Testis (tissue), 2 donors: ENCODE results near the gene CAPN5.

Experiments used
- CTCF ChIP-seq, 3 experiments: fragments of 450-650 bp in 2 of 3; fragments of 200-600 bp in 1 of 3; sonication (generic) in 1 of 3; IDR thresholded peaks; one replicate each; pipeline ENCODE4 v1.5.1; 2016 to 2019; ENCODE audit warnings: antibody characterized with exemption in 3 of 3, mild to moderate bottlenecking in 2 of 3, moderate library complexity in 1 of 3
- POLR2A ChIP-seq: fragments of 450-650 bp; IDR thresholded peaks from one replicate; pipeline ENCODE4 v1.6.1; 2017; ENCODE audit warnings: antibody characterized with exemption, mild to moderate bottlenecking, moderate library complexity

DNA sequence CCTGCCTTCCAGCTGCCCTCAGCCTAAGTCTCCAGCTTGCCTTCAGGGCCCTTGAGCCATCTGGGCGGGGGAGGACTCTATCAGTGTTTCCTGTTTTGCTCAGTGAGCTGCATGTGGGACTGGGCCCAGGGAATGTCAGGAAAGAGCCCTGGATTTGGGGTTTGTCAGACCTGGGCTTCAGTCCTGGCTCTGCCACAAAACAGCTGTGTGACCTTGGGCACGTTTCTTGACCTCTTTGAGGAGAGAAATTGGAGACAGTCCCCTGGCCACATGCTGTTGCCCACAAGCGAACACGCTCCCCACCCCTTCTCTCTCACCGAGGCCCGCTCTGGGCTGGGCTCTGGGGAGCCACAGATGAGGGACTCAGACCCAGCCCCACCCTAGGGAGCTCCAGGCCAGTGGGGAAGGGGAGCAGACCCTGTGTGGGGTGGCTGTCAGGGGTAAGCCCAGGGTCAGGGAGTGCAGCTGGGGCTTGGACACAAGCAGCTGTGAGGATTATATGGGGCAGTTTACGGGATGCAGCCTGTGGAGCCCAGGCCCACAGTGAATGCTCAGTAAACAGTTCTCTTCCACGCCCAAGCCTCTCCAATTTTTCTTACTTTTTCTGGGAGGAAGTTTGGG is 73.6 kb downstream of the CAPN5 start:
- TF ChIP-seq CTCF (IDR thresholded peaks at IDR 0.05) (no peak), POLR2A (no peak)
